MG63 (cell line): Measurements from ENCODE around the gene ORC4. TPM values are rescaled to one million over a fixed set of nuclear protein-coding genes. Genes with fewer than 3 reads are reported as not detected.

ENCODE experiments used
- DNase-seq: peaks from one replicate; pipeline ENCODE4 v3.0.0-alpha.2; 2020
- H3K27me3 ChIP-seq: fragments of 250-450 bp; sonication (Bioruptor Pico); 2 replicates; pipeline ENCODE4 v1.5.1; 2020; ENCODE audit warnings: mild to moderate bottlenecking, moderate library complexity
- H3K36me3 ChIP-seq: fragments of 250-450 bp; sonication (Bioruptor Pico); 2 replicates; pipeline ENCODE4 v1.5.1; 2020; ENCODE audit warnings: mild to moderate bottlenecking, moderate library complexity
- H3K4me3 ChIP-seq: fragments of 250-450 bp; sonication (Bioruptor Pico); 2 replicates; pipeline ENCODE4 v1.5.1; 2020; ENCODE audit warnings: mild to moderate bottlenecking, moderate library complexity
- H3K9me3 ChIP-seq: fragments of 250-450 bp; sonication (Bioruptor Pico); 2 replicates; pipeline ENCODE4 v1.5.1; 2020; ENCODE audit warnings: mild to moderate bottlenecking, moderate library complexity
- total RNA-seq: library from RNA; depleted of rRNA; stranded (reverse); fragments of >200 nt; shearing (Covaris generic); gene quantifications from 2 replicates; pipeline ENCODE4 v1.2.3, GENCODE V29; 2014; ENCODE audit warnings: low replicate concordance; rRNA removed

The ORC4 gene
- total RNA-seq, 1 experiment from 2014 or later: 15.9 TPM

DNA sequence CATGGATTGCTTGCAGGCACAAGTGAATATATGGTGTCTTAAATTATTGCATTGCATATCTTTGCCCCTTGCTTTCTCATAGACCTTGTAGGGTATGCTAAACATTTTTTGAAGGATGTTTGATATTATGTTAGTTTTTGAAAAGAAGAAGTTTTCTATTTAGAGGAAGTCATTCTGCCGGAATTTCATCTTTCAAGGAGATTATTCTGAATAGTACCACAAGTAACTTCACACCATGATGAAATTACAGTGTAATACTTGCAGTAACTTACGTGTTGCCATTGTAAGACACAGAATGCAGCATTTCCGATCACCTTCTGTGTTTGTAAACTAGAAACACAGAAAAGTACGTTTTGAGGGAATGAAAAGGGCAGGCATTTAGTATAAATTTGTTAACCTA lies 103.8 kb downstream of the ORC4 start:
- Histone ChIP-seq H3K27me3 (no peaks in the 10 kb centered on the region), H3K9me3 (no peaks in the 10 kb centered on the region), H3K36me3 (peaks cover 7% of the 10 kb centered on the region), H3K4me3 (no peak overlapping the region)
- no peak for DNase-seq

DNA sequence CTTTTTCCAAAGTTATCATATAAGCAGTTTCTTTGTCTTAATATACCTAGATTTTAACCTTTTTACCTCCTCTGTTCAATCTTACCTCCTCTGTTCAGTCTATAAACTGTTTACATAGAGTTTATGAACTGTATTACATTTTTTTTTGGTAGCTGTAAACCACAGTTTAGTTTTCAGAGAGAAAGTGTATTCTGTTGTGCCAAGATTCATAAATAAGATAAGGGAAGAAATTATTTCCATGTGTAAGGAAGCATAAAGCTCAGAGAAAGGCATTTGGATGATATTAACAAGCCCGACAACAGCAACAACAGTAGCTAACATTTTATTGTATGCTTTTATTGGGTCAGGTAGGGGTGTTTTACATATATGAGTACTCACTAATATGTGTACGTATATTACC lies 104.5 kb downstream of the ORC4 start:
- Histone ChIP-seq H3K36me3 (peaks cover 5% of the 10 kb centered on the region; the same call in 1 of the 2 replicates), H3K4me3 (no peak overlapping the region), H3K27me3 (no peaks in the 10 kb centered on the region), H3K9me3 (no peaks in the 10 kb centered on the region)
- DNase-seq: no peak

DNA sequence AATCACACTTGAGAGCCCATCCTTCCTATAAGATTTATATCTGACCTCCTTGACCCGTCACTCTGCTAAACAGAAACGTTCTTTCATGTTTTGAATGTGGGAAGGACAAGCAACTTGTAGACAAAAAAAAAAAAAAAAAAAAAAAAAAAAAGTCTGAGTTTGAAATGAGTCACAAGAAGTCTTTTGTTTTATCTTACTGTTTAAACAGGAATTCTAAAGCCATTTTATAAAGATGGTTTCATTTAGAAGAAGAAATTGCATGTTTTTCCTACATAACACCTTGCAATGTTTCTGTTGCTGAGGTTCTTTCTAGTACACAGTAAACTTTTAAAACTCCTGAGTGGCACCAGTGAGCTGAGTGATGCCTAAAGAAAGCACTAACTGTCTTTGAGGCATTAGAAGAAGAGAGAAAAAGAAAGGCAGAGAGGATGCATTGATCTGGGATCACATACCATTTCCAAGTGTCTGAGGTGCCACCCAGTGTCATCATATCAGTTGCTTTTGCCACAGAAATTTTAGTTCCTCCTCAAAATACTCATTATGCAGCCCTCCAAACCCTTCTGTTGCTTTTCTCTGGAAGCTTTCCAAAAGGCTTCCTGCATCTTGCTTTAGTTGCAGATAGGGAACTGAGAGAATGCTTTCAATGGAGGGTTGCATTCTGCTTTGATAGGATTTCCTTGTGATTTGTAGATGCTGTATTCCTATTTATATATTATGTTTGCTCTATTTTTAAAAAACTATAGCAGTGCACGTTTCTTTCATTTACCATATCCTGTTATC lies 106.6 kb downstream of the ORC4 start:
- no peak for DNase-seq
- Histone ChIP-seq H3K4me3 (no peak overlapping the region), H3K9me3 (no peaks in the 10 kb centered on the region), H3K36me3 (peaks cover 5% of the 10 kb centered on the region; the same call in 1 of the 2 replicates), H3K27me3 (no peaks in the 10 kb centered on the region)

GRCh38 chr2:147910990-147911473 lies 109.5 kb downstream of the ORC4 start:
- H3K9me3 ChIP-seq: no peaks in the 10 kb centered on the region
- H3K36me3 ChIP-seq: no peaks in the 10 kb centered on the region
- H3K4me3 ChIP-seq: no peak overlapping the region
- no peaks in the 10 kb centered on the region for H3K27me3 ChIP-seq
- no peak for DNase-seq

DNA sequence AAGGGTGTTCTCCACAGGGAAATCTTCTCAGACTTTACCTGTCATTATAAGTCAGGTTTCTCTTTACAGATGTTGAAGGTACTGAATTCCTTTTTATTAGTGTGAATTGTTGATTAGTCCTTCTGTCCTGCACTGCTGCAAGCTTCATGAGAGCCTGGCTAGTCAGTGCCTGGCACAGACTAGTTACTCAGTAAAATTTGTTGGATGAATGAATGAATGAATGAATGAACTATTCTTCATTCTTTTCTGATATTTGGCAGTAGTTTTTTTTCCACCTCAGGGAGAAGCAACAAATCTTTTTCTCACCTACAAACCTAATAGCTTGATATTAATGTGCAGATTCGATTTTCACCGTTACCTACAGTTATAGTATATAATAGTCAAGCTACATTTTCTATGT lies 111.4 kb downstream of the ORC4 start:
- Histone ChIP-seq H3K36me3 (no peaks in the 10 kb centered on the region), H3K27me3 (no peaks in the 10 kb centered on the region), H3K4me3 (no peak overlapping the region), H3K9me3 (no peaks in the 10 kb centered on the region)
- no peak for DNase-seq

GRCh38 chr2:147904051-147904450 lies 116.5 kb downstream of the ORC4 start:
- Histone ChIP-seq H3K36me3 (no peaks in the 10 kb centered on the region), H3K4me3 (no peak overlapping the region), H3K9me3 (no peaks in the 10 kb centered on the region), H3K27me3 (no peaks in the 10 kb centered on the region)
- no peak for DNase-seq

DNA sequence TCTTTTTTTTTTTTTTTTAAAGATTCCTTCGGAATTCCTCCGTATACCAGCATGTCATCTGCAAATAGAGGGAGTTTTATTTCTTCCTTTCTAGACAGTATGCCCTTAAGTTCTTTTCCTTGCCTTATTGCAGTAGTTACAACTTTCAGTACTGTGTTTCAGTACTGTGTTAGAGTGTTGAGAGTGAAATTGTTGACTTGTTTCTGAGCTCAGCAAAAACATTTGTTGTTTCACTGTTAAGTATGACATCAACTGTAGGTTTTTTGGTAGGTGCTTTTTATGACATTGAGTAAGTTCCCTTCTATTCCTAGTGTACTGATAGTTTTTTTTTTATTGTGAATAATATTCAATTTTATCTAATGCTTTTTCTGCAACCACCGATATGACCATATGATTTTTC lies 131.9 kb downstream of the ORC4 start:
- H3K9me3 ChIP-seq: no peaks in the 10 kb centered on the region
- H3K4me3 ChIP-seq: no peak overlapping the region
- no peak for DNase-seq
- H3K27me3 ChIP-seq: no peaks in the 10 kb centered on the region
- no peaks in the 10 kb centered on the region for H3K36me3 ChIP-seq

- Histone ChIP-seq H3K9me3 (no peaks in the 10 kb centered on the region), H3K36me3 (no peaks in the 10 kb centered on the region), H3K4me3 (no peak overlapping the region), H3K27me3 (no peaks in the 10 kb centered on the region)
- no peak for DNase-seq
Measured at GRCh38 chr2:147886136-147886535, 134.4 kb downstream of the ORC4 start.

DNA sequence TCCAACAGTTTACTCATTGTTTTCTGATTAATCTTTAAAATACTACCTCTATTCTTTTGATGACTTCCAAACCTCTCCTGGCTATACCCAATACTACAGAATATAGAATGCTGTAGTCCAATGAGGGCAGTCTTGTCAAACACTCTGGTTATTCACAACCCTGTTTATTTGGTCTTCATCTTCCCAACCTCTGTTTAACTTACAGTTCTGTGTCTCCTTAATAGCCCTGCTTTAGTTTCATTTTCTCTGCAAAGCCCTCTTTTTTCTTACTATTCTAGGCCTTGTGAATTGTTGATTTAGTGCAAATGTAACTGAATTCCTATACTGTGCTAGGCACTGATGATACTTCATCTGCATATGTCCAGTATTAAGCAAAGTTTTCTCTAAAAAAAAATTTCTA lies 135.7 kb downstream of the ORC4 start:
- DNase-seq: no peak
- H3K4me3 ChIP-seq: no peak overlapping the region
- H3K36me3 ChIP-seq: no peaks in the 10 kb centered on the region
- H3K27me3 ChIP-seq: no peaks in the 10 kb centered on the region
- no peaks in the 10 kb centered on the region for H3K9me3 ChIP-seq

DNA sequence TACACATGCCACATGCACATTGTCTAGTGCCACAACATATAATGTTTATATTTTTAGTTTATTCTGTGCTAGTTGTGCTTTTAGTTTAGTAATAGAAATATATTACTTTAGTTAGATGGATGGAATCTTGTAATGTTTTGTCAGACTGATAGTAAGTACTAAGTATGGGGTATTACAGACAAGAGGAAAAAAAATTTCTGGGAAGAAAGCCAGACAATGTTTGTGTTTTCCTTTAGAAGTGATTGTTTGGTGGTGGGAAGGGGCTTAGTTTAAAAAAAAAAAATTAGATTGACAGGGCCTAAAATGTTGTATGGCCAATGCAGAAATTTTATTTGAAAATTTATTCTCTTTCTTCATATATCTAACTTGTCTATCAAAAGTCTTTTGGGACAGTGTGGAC lies 137.9 kb downstream of the ORC4 start:
- no peak for DNase-seq
- Histone ChIP-seq H3K27me3 (no peaks in the 10 kb centered on the region), H3K4me3 (no peak overlapping the region), H3K9me3 (no peaks in the 10 kb centered on the region), H3K36me3 (no peaks in the 10 kb centered on the region)

Other genes starting within 250 kb of the ORC4 start
- 4.1 and 16.9 TPM in 2 replicates for gene ACVR2A, start 175.7 kb downstream of the ORC4 start, total RNA-seq
- 4.1 and 5.9 TPM in 2 replicates for gene MBD5, start 354 bp upstream of the ORC4 start, total RNA-seq